ENCODE data around the gene HOXD3. TPM values are rescaled to one million over a fixed set of nuclear protein-coding genes. Genes with fewer than 3 reads are reported as not detected.
A peak's percentile ranks its signal among the peaks of the same experiment; 100 is the strongest.

The HOXD3 gene
- total and polyA plus RNA-seq, 9 of the 15 experiments (the other 6 are each of a cell fraction or from before 2014, with no cell fraction given) = not detected

GRCh38 chr2:176132205-176133171, 24.6 kb upstream of the HOXD3 start:
- Histone ChIP-seq H3K9me1 (ENCODE audit: control insufficient read depth, insufficient read depth, low read length) (no peaks in the 10 kb centered on the region), H3K79me2 (ENCODE audit: control insufficient read depth, insufficient read depth, low read length) (no peaks in the 10 kb centered on the region), H3K9ac (ENCODE audit: insufficient read depth in 1 of 2, low read depth in 2 of 2, low read length in 2 of 2) (no peak overlapping the region), H3K27me3 (ENCODE audit: control insufficient read depth in 2 of 2, insufficient read depth in 2 of 2, low read length in 2 of 2) (peaks cover 54 to 78% of the 10 kb centered on the region in 2 experiments), H3K4me3 (no peak overlapping the region), H2AFZ (ENCODE audit: low read depth, low read length) (no peak overlapping the region), H3K36me3 (ENCODE audit: control insufficient read depth, insufficient read depth, low read length) (no peaks in the 10 kb centered on the region), H3K9me3 (replicated peaks; ENCODE audit: control insufficient read depth, insufficient read depth, low read depth, low read length) (no peaks in the 10 kb centered on the region), H3K27ac (ENCODE audit: extremely low read depth, low read depth, low read length) (no peak overlapping the region), H3K4me1 (replicated peaks in 1 of 2; ENCODE audit: control insufficient read depth in 2 of 2, insufficient read depth in 2 of 2, low read length in 2 of 2) (peaks cover 0 to 27% of the 10 kb centered on the region in 2 experiments; a peak in 2 of 5 replicates), H4K20me1 (replicated peaks; ENCODE audit: control insufficient read depth, insufficient read depth, low read length) (0 out of 2 replicates have a peak, but pooled peaks cover 4% of the 10 kb centered on the region), H3K4me2 (ENCODE audit: insufficient read depth, low read length) (no peak overlapping the region)
- CTCF ChIA-PET (ENCODE audit: low intra/inter-chr PET ratio) = no interaction called here
- DNase-seq (ENCODE audit: extremely low read depth in 1 of 4, low spot score in 3 of 4) (peak in 1 of 4 experiments; percentile 19), FAIRE-seq (no peak), ATAC-seq (no peak)
- intact Hi-C loops (cut with micrococcal nuclease) = no loop called here
- in situ Hi-C loops (cut with MboI) = loop anchor here (25.0 kb wide), 2 partner anchors 680 to 1630 kb away; no protein-coding TSS in a partner anchor
- 15% methylated on average over 31 of the region's 33 CpGs for WGBS (ENCODE audit: insufficient coverage, low coverage, missing lambda C conversion rate)
- BruUV-seq (replicated peaks) = no TSS peak
- POLR2A ChIA-PET = interaction anchor here (0.6 to 2.3 kb wide), 6 partner anchors 8 to 522 kb away, joined by 3 to 5 read pairs (median 3); no protein-coding TSS in a partner anchor
- TF ChIP-seq KDM2B (CRISPR knock-in tag; IDR thresholded peaks at IDR 0.05) (no peak), CREB3 (tag; conservative IDR thresholded peaks at IDR 0.05; ENCODE audit: low read depth) (no peak), CBX8 (IDR thresholded peaks at IDR 0.05; ENCODE audit: borderline replicate concordance, extremely low read depth, low read depth, low read length, poor library complexity, severe bottlenecking) (peak; percentile 92), NFIC (IDR thresholded peaks at IDR 0.05) (0 out of 2 replicates have a peak, but pooled peaks have one; percentile 8), RNF2 (IDR thresholded peaks at IDR 0.05) (peak; percentile 71; the same call in 1 of the 2 replicates), MCM3 (IDR thresholded peaks at IDR 0.05) (no peak), HDAC3 (IDR thresholded peaks at IDR 0.05; ENCODE audit: borderline replicate concordance, partially characterized antibody) (no peak), CXXC5 (CRISPR knock-in tag; IDR thresholded peaks at IDR 0.05) (peak; percentile 68), ESRRB (CRISPR knock-in tag; IDR thresholded peaks at IDR 0.05; ENCODE audit: borderline replicate concordance) (no peak), ZNF318 (IDR thresholded peaks at IDR 0.05; ENCODE audit: borderline replicate concordance in 1 of 2, low read depth in 1 of 2) (0 out of 4 replicates have a peak, but pooled peaks of 1 of the 2 experiments have one; percentile 39)

Measured in K562 (cell line).